HepG2 (cell line): Measurements from ENCODE around the gene PRDX5. TPM values are rescaled to one million over a fixed set of nuclear protein-coding genes. Genes with fewer than 3 reads are reported as not detected.

Source experiments
- BCL6 ChIP-seq: IDR thresholded peaks from 2 replicates; pipeline ENCODE4 v1.6.1; 2016; ENCODE audit warnings: missing genetic modification reagents, missing compliant biosample characterization
- HNRNPLL ChIP-seq: fragments of 200-400 bp; formaldehyde crosslinking; IDR thresholded peaks from 2 replicates; pipeline ENCODE4 v1.6.1; 2017; ENCODE audit warnings: mild to moderate bottlenecking, low read depth, low read length; ENCODE audit not compliant: poor library complexity, severe bottlenecking
- IRF9 ChIP-seq: sonication (generic); formaldehyde crosslinking; IDR thresholded peaks from 2 replicates; pipeline ENCODE4 v1.8.0; 2022; ENCODE audit warnings: missing genetic modification reagents, mild to moderate bottlenecking, borderline replicate concordance
- KLF16 ChIP-seq, 2 experiments: sonication (generic) in 1 of 2; formaldehyde crosslinking in 1 of 2; IDR thresholded peaks; 2 replicates each; pipeline versions ENCODE4 v1.6.1 to v1.8.0; 2016 to 2023; ENCODE audit warnings: missing genetic modification reagents in 2 of 2, missing compliant biosample characterization in 1 of 2
- LCORL ChIP-seq, 2 experiments: fragments of 450-650 bp in 1 of 2; sonication (generic) in 1 of 2; formaldehyde crosslinking in 1 of 2; IDR thresholded peaks; 2 replicates each; pipeline versions ENCODE4 v1.5.0 to v1.6.1; 2017 to 2020; ENCODE audit warnings: antibody characterized with exemption in 1 of 2, missing genetic modification reagents in 1 of 2
- MXD1 ChIP-seq: sonication (generic); formaldehyde crosslinking; IDR thresholded peaks from 2 replicates; pipeline ENCODE4 v1.4.0; 2020; ENCODE audit warnings: mild to moderate bottlenecking, missing genetic modification reagents
- NCOA1 ChIP-seq: sonication (generic); formaldehyde crosslinking; IDR thresholded peaks from 2 replicates; pipeline ENCODE4 v1.9.0; 2021; ENCODE audit warnings: missing genetic modification reagents
- NCOR1 ChIP-seq: fragments of 200-600 bp; sonication (generic); IDR thresholded peaks from 2 replicates; pipeline ENCODE4 v1.7.0; 2017; ENCODE audit warnings: antibody characterized with exemption, low read length, borderline replicate concordance
- POLR2AphosphoS2 ChIP-seq: IDR thresholded peaks from 2 replicates; pipeline ENCODE4 v1.6.1; 2011; ENCODE audit warnings: low read depth, low read length, improper control_type of control experiment
- REL ChIP-seq: sonication (generic); formaldehyde crosslinking; conservative IDR thresholded peaks from 2 replicates; pipeline ENCODE4 v1.8.0; 2022; ENCODE audit warnings: mild to moderate bottlenecking, missing genetic modification reagents, moderate library complexity
- REPIN1 ChIP-seq: sonication (generic); formaldehyde crosslinking; IDR thresholded peaks from 2 replicates; pipeline ENCODE4 v1.8.0; 2022; ENCODE audit warnings: missing genetic modification reagents, low read depth, mild to moderate bottlenecking, borderline replicate concordance
- RNF2 ChIP-seq: fragments of 450-650 bp; conservative IDR thresholded peaks from 2 replicates; pipeline ENCODE4 v1.6.1; 2016; ENCODE audit warnings: low read depth
- SMARCE1 ChIP-seq: fragments of 450-650 bp; IDR thresholded peaks from 2 replicates; pipeline ENCODE4 v1.6.1; 2017; ENCODE audit warnings: borderline replicate concordance
- STAG1 ChIP-seq: sonication (generic); formaldehyde crosslinking; IDR thresholded peaks from 2 replicates; pipeline ENCODE4 v1.4.0; 2020; ENCODE audit warnings: missing genetic modification reagents
- ZFP36L1 ChIP-seq: sonication (generic); formaldehyde crosslinking; IDR thresholded peaks from 2 replicates; pipeline ENCODE4 v1.8.0; 2022; ENCODE audit warnings: mild to moderate bottlenecking, missing genetic modification reagents, moderate library complexity
- ZNF121 ChIP-seq: sonication (generic); formaldehyde crosslinking; IDR thresholded peaks from 2 replicates; pipeline ENCODE4 v1.5.0; 2020; ENCODE audit warnings: mild to moderate bottlenecking, missing genetic modification reagents
- ZNF329 ChIP-seq: sonication (generic); formaldehyde crosslinking; IDR thresholded peaks from 2 replicates; pipeline ENCODE4 v1.9.0; 2021; ENCODE audit warnings: low read depth, mild to moderate bottlenecking, missing genetic modification reagents
- ZNF354B ChIP-seq: sonication (generic); formaldehyde crosslinking; IDR thresholded peaks from 2 replicates; pipeline ENCODE4 v1.8.0; 2022; ENCODE audit warnings: mild to moderate bottlenecking, missing genetic modification reagents
- ZNF431 ChIP-seq: sonication (generic); formaldehyde crosslinking; IDR thresholded peaks from 2 replicates; pipeline ENCODE4 v1.9.0; 2022; ENCODE audit warnings: missing genetic modification reagents, low read depth, mild to moderate bottlenecking, borderline replicate concordance
- ZNF691 ChIP-seq: sonication (generic); formaldehyde crosslinking; IDR thresholded peaks from 2 replicates; pipeline ENCODE4 v1.4.0; 2020; ENCODE audit warnings: missing genetic modification reagents, low read depth, mild to moderate bottlenecking, borderline replicate concordance
- ZNF749 ChIP-seq: sonication (generic); formaldehyde crosslinking; IDR thresholded peaks from 2 replicates; pipeline ENCODE4 v1.8.0; 2022; ENCODE audit warnings: mild to moderate bottlenecking, missing genetic modification reagents, moderate library complexity, borderline replicate concordance
- ZNF781 ChIP-seq: sonication (generic); formaldehyde crosslinking; IDR thresholded peaks from 2 replicates; pipeline ENCODE4 v1.5.1; 2020; ENCODE audit warnings: borderline replicate concordance, mild to moderate bottlenecking, missing genetic modification reagents; ENCODE audit errors: not compliant biosample characterization
- polyA plus RNA-seq, 8 experiments: library from polyadenylated mRNA; depleted of rRNA in 3 of 8; stranded (reverse) in 7 of 8; unstranded in 1 of 8; fragments of >200 nt; fragmentation: Illumina TruSeq in 4 of 8; extraction: Trizol in 4 of 8; gene quantifications; 2 replicates each; pipeline versions ENCODE4 v1.2.1 to v1.2.3, GENCODE V29; 2011 to 2016; ENCODE audit warnings: low read depth in 4 of 8, missing spikeins in 1 of 8, mixed read lengths in 1 of 8; ENCODE audit not compliant: insufficient read depth in 1 of 8
- total RNA-seq, 5 experiments: library from RNA; depleted of rRNA; stranded (reverse); fragments of >200 nt; fragmentation: Illumina TruSeq; extraction: Trizol; gene quantifications; 2 replicates each; pipeline ENCODE4 v1.2.3, GENCODE V29; 2016; ENCODE audit warnings: low read depth in 1 of 5
- TF ChIP-seq, protein P1 (sequence below): sonication (generic); formaldehyde crosslinking; IDR thresholded peaks from 2 replicates; pipeline ENCODE4 v1.4.0; 2020; ENCODE audit warnings: missing genetic modification reagents, borderline replicate concordance
- TF ChIP-seq, protein P2 (sequence below): sonication (generic); formaldehyde crosslinking; IDR thresholded peaks from 2 replicates; pipeline ENCODE4 v1.5.0; 2020; ENCODE audit warnings: missing genetic modification reagents, mild to moderate bottlenecking, borderline replicate concordance

Gene PRDX5
- total and polyA plus RNA-seq, 2 of the 13 experiments (the other 11 are each of a cell fraction or from before 2014, with no cell fraction given) = 215 to 311 TPM

- no peak for TF ChIP-seq MXD1 (CRISPR knock-in tag)
- TF ChIP-seq RNF2 = no peak
- TF ChIP-seq, protein P1, sequence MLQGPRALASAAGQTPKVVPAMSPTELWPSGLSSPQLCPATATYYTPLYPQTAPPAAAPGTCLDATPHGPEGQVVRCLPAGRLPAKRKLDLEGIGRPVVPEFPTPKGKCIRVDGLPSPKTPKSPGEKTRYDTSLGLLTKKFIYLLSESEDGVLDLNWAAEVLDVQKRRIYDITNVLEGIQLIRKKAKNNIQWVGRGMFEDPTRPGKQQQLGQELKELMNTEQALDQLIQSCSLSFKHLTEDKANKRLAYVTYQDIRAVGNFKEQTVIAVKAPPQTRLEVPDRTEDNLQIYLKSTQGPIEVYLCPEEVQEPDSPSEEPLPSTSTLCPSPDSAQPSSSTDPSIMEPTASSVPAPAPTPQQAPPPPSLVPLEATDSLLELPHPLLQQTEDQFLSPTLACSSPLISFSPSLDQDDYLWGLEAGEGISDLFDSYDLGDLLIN (CRISPR knock-in tag) = no peak
- 0 out of 2 replicates have a peak, but pooled peaks have one; percentile 23 for TF ChIP-seq BCL6
- no peak for TF ChIP-seq ZNF749 (CRISPR knock-in tag)
- TF ChIP-seq ZFP36L1 (CRISPR knock-in tag) = no peak
- no peak for TF ChIP-seq REL (CRISPR knock-in tag)
- 0 out of 2 replicates have a peak, but pooled peaks have one; percentile 21 for TF ChIP-seq IRF9
- TF ChIP-seq ZNF691 (CRISPR knock-in tag) = 0 out of 2 replicates have a peak, but pooled peaks have one; percentile 50
- TF ChIP-seq POLR2AphosphoS2 = no peak
- TF ChIP-seq ZNF329 (CRISPR knock-in tag) = no peak
- TF ChIP-seq HNRNPLL = no peak
- TF ChIP-seq, protein P2, sequence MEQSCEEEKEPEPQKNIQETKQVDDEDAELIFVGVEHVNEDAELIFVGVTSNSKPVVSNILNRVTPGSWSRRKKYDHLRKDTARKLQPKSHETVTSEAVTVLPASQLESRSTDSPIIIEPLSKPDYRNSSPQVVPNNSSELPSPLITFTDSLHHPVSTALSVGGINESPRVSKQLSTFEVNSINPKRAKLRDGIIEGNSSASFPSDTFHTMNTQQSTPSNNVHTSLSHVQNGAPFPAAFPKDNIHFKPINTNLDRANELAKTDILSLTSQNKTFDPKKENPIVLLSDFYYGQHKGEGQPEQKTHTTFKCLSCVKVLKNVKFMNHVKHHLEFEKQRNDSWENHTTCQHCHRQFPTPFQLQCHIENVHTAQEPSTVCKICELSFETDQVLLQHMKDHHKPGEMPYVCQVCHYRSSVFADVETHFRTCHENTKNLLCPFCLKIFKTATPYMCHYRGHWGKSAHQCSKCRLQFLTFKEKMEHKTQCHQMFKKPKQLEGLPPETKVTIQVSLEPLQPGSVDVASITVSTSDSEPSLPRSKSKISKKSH = no peak
- TF ChIP-seq LCORL (IDR thresholded peaks at IDR 0.05) = no peak
- TF ChIP-seq LCORL (CRISPR knock-in tag; IDR thresholded peaks at IDR 0.05) = peak; percentile 33; the same call in 1 of the 2 replicates
- TF ChIP-seq NCOR1 = no peak
- TF ChIP-seq ZNF431 (CRISPR knock-in tag) = no peak
- no peak for TF ChIP-seq NCOA1 (CRISPR knock-in tag)
- no peak for TF ChIP-seq ZNF121 (CRISPR knock-in tag)
- TF ChIP-seq STAG1 (CRISPR knock-in tag) = peak; percentile 61
- 0 out of 2 replicates have a peak, but pooled peaks have one; percentile 22 for TF ChIP-seq ZNF354B (CRISPR knock-in tag)
- TF ChIP-seq KLF16 (CRISPR knock-in tag; IDR thresholded peaks at IDR 0.05) = no peak
- TF ChIP-seq SMARCE1 = no peak
- TF ChIP-seq REPIN1 (CRISPR knock-in tag) = no peak
- no peak for TF ChIP-seq ZNF781 (CRISPR knock-in tag)
Measured at GRCh38 chr11:64331569-64332371, 13.8 kb downstream of the PRDX5 start (continued).
